Calu3 (cell line): ENCODE results near the gene DSCAML1. TPM values are rescaled to one million over a fixed set of nuclear protein-coding genes. Genes with fewer than 3 reads are reported as not detected.

Source experiments
- BruUV-seq: library from RNA; stranded (reverse); fragments of 400-500 nt; replicated peaks from 2 replicates; lab custom pipeline; 2021; lab: Mats Ljungman, UMichigan
- CTCF ChIA-PET: fragments of 300-600 bp; sonication (Branson Sonifier 250); formaldehyde crosslinking; loops from one replicate; lab custom pipeline; 2022; ENCODE audit warnings: antibody characterized with exemption; lab: Charles Lee
- DNase-seq: peaks from one replicate; pipeline ENCODE4 v3.0.0; 2022
- H3K27ac Mint-ChIP-seq: one replicate; pipeline ENCODE4 v1.8.0; 2022; ENCODE audit warnings: mixed read lengths; ENCODE audit not compliant: unreplicated experiment
- H3K27me3 Mint-ChIP-seq: one replicate; pipeline ENCODE4 v1.8.0; 2022; ENCODE audit warnings: mixed read lengths; ENCODE audit not compliant: unreplicated experiment
- H3K36me3 Mint-ChIP-seq: one replicate; pipeline ENCODE4 v1.8.0; 2022; ENCODE audit warnings: mild to moderate bottlenecking, moderate library complexity, mixed read lengths; ENCODE audit not compliant: insufficient read depth, unreplicated experiment
- H3K4me1 Mint-ChIP-seq: one replicate; pipeline ENCODE4 v1.8.0; 2022; ENCODE audit warnings: mild to moderate bottlenecking, low read depth, mixed read lengths; ENCODE audit not compliant: unreplicated experiment
- H3K4me3 Mint-ChIP-seq: one replicate; pipeline ENCODE4 v1.8.0; 2022; ENCODE audit warnings: mild to moderate bottlenecking, low read depth, moderate library complexity, mixed read lengths; ENCODE audit not compliant: unreplicated experiment
- H3K9me3 Mint-ChIP-seq: one replicate; pipeline ENCODE4 v1.8.0; 2022; ENCODE audit warnings: low read depth, mixed read lengths; ENCODE audit not compliant: unreplicated experiment
- CTCF ChIP-seq: fragments of 200-600 bp; IDR thresholded peaks from one replicate; pipeline ENCODE4 v1.8.0; 2022; ENCODE audit warnings: antibody characterized with exemption; ENCODE audit not compliant: unreplicated experiment
- intact Hi-C: fragments of 100-400 bp; cut with micrococcal nuclease; formaldehyde crosslinking; loops from one replicate; pipeline ENCODE4 v1.10.0; 2022; ENCODE audit not compliant: unreplicated experiment
- total RNA-seq: library from RNA; stranded (reverse); gene quantifications from 2 replicates; pipeline ENCODE4 v1.2.3, GENCODE V29; 2022

DSCAML1 gene
- total RNA-seq, 1 experiment from 2014 or later: 0.07 TPM

DNA sequence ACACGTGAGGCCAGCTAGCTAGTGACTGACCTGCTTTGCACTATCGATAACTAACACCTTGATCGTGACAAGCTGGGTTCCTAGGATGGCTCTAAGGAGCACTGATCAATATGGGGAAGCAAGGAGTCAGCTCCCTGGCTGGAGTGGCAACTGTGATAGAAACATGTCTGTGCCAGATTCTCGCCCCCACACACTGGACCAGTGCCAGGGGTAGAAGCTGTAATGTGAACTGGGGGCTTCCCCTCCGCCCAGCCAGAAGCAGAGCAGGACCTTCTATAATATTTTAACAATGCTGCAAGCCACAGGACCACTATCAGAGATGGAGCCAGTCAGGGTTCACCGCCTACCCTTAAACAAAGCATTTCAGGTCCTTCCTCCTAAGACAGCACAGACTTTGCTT lies 96.5 kb downstream of the DSCAML1 start:
- intact Hi-C loops: no loop called here
- Mint-ChIP-seq H3K27ac (no peak overlapping the region), H3K4me3 (no peak overlapping the region), H3K27me3 (peaks cover 31% of the 10 kb centered on the region), H3K9me3 (no peaks in the 10 kb centered on the region), H3K4me1 (no peaks in the 10 kb centered on the region), H3K36me3 (no peaks in the 10 kb centered on the region)
- no peak for TF ChIP-seq CTCF
- peak; percentile 5 for DNase-seq
- CTCF ChIA-PET: no interaction called here
- BruUV-seq: no TSS peak

DNA sequence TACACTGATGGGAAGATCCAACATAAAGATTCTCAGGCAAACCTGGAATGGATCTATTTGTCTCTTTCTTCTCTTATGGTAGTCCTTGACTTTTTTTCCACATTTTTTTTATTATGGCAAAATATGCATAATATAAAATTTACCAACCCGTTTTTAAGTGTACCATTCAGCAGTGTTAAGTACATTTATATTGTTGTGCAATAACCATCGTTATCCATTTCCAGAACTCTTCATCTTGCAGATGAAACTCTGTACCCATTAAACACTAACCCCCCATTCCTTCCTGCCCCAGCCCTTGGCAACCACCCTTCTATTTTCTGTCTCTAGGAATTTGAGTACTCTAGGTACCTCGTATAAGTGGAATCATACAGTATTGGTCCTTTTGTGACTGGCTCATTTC lies 99.7 kb downstream of the DSCAML1 start:
- H3K27ac Mint-ChIP-seq: no peak overlapping the region
- H3K27me3 Mint-ChIP-seq: peaks cover 8% of the 10 kb centered on the region
- BruUV-seq: no TSS peak
- no peak for DNase-seq
- CTCF ChIA-PET: no interaction called here
- no peak overlapping the region for H3K4me3 Mint-ChIP-seq
- intact Hi-C loops: no loop called here
- no peaks in the 10 kb centered on the region for H3K36me3 Mint-ChIP-seq
- H3K9me3 Mint-ChIP-seq: no peaks in the 10 kb centered on the region
- H3K4me1 Mint-ChIP-seq: peaks cover 8% of the 10 kb centered on the region
- no peak for TF ChIP-seq CTCF

DNA sequence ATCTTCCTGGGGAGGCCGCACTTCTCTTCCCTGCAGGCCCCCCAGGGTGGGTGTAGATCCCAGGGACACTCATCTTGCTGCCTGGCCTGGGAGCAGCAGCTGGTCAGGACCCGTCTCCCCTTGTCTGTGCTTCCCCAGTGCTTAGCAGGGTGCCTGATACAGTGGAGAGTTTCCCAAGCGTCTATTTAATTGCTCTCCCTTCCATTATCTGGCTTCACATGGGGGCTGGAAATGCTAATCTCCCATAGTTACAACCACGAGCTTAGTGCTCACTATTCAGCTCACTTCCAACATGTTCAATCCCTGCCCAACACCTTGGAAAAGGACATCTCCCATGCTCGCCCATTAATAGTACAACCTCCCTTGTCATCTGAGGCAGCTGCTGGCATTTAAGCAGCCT lies 100.5 kb downstream of the DSCAML1 start:
- Mint-ChIP-seq H3K27me3 (peaks cover under 1% of the 10 kb centered on the region), H3K36me3 (no peaks in the 10 kb centered on the region), H3K9me3 (no peaks in the 10 kb centered on the region), H3K27ac (no peak overlapping the region), H3K4me1 (peaks cover 8% of the 10 kb centered on the region), H3K4me3 (no peak overlapping the region)
- TF ChIP-seq CTCF: no peak
- no peak for DNase-seq
- no TSS peak for BruUV-seq
- CTCF ChIA-PET: no interaction called here
- intact Hi-C loops: no loop called here

DNA sequence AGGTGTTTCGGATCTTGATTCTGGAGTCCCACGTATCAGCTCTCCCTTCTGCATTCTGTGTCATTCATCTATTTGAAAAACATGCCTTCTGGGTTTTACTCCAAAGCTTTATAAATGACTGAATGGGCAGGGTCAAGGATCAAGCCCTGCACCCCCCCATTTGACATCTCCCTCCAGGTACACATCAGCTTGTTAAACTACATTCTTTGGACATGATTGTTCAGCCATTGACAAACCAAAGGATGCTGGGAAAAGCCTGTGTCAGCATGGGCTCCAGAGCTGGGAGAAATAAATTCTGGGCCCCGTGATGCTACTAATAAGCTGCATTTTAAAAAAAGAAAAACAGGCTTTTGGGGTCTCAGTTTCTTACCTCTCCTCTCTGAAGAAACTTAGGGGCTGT lies 103.7 kb downstream of the DSCAML1 start:
- Mint-ChIP-seq H3K27me3 (no peaks in the 10 kb centered on the region), H3K36me3 (no peaks in the 10 kb centered on the region), H3K4me1 (peaks cover 8% of the 10 kb centered on the region), H3K4me3 (no peak overlapping the region), H3K27ac (no peak overlapping the region), H3K9me3 (no peaks in the 10 kb centered on the region)
- intact Hi-C loops: no loop called here
- TF ChIP-seq CTCF: no peak
- CTCF ChIA-PET: no interaction called here
- no TSS peak for BruUV-seq
- DNase-seq: peak; percentile 14
